Measurements from ENCODE around the gene CTNND2. TPM values are rescaled to one million over a fixed set of nuclear protein-coding genes. Genes with fewer than 3 reads are reported as not detected.

The CTNND2 gene
- total RNA-seq, 1 donor from 2014 or later: 18.4 TPM

- intact Hi-C loops (cut with micrococcal nuclease): no loop called here
- no peak overlapping the region for H3K27ac ChIP-seq (replicated peaks)
- TF ChIP-seq CTCF (IDR thresholded peaks at IDR 0.05; ENCODE audit: borderline replicate concordance): no peak
Measured at GRCh38 chr5:11898787-11899186, 5.5 kb downstream of the CTNND2 start.

DNA sequence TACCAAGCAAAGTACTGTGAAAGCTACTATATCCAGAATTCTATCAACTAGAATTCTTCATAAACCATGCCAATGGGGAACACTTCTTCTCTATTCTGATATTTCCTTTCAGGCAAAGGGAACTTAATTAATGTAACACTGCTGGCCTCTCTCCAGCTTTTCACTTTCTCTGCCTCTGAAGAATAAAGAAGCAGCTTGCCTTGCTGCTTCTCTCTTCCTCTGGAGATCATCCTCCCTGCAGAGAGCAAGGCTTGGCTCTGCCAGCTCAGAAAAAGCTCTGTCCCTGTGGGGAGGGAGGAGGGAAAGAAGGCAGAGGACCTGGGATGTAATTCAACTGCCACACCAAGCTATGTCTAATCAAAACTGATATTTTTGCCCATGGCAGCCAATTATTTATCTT is 6.5 kb downstream of the CTNND2 start:
- Histone ChIP-seq H3K9me3 (replicated peaks) (peaks cover 23% of the 10 kb centered on the region), H3K27ac (replicated peaks) (no peak overlapping the region)
- no peak for DNase-seq

More at GRCh38 chr5:11898787-11899186, 5.5 kb downstream of the CTNND2 start:
- no peaks in the 10 kb centered on the region for H3K36me3 ChIP-seq
- H3K4me1 ChIP-seq: peaks cover 8% of the 10 kb centered on the region
- peaks cover 23% of the 10 kb centered on the region for H3K9me3 ChIP-seq (replicated peaks)
- H3K4me3 ChIP-seq: no peak overlapping the region
- H3K27me3 ChIP-seq (ENCODE audit: low read depth): peaks cover 40% of the 10 kb centered on the region
- no peak for DNase-seq

DNA sequence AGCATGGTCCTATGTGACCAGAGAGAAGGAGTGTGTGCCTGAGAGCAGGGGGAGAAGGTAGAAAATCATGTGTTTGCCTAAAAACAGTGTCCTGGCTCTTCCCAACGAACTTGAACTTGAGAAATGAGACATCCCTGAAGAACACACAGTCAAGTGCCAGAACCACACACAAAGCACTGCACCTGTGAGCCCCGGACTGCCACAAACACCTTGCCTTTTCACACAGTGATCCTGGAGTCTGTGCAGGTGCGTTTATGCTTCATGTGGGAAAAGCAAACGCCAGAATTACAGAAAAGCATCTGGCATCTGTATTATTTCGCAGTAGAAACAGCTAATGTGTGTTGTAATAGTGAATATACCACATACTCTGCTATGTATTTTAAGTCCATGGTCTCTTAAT is 9.3 kb downstream of the CTNND2 start:
- intact Hi-C loops (cut with micrococcal nuclease): no loop called here

More for the DNA sequence above, 6.5 kb downstream of the CTNND2 start:
- TF ChIP-seq CTCF (IDR thresholded peaks at IDR 0.05; ENCODE audit: borderline replicate concordance): no peak
- intact Hi-C loops (cut with micrococcal nuclease): no loop called here
- no peaks in the 10 kb centered on the region for H3K36me3 ChIP-seq
- H3K4me3 ChIP-seq: no peak overlapping the region
- H3K4me1 ChIP-seq: no peaks in the 10 kb centered on the region
- H3K27me3 ChIP-seq (ENCODE audit: low read depth): peaks cover 30% of the 10 kb centered on the region

DNA sequence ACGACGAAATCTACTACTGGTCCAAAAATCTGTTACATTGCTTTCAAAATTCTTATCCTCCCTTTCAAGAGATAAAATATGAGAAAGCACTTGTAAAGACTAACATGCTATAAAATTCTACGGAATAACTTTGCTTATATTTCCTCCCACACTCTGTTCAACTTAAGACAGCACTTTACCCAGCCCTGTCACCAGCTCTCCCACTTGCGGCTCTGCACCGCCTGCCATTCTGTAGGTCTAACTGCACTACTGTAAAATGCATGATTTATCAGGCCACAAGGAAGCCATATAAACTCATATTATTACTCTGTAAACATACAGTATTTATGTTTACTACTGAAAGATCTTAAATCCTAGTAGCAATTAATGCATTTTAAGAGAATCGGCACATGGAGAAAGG is 11.4 kb downstream of the CTNND2 start:
- no peak for DNase-seq
- Histone ChIP-seq H3K36me3 (no peaks in the 10 kb centered on the region), H3K9me3 (replicated peaks) (peaks cover 21% of the 10 kb centered on the region), H3K27ac (replicated peaks) (no peak overlapping the region), H3K27me3 (ENCODE audit: low read depth) (no peaks in the 10 kb centered on the region), H3K4me1 (no peaks in the 10 kb centered on the region), H3K4me3 (no peak overlapping the region)
- intact Hi-C loops (cut with micrococcal nuclease): no loop called here
- TF ChIP-seq CTCF (IDR thresholded peaks at IDR 0.05; ENCODE audit: borderline replicate concordance): no peak

More for the DNA sequence above, 9.3 kb downstream of the CTNND2 start:
- DNase-seq: no peak
- Histone ChIP-seq H3K9me3 (replicated peaks) (peaks cover 23% of the 10 kb centered on the region), H3K4me3 (no peak overlapping the region), H3K4me1 (no peaks in the 10 kb centered on the region), H3K27me3 (ENCODE audit: low read depth) (peaks cover 5% of the 10 kb centered on the region), H3K27ac (replicated peaks) (no peak overlapping the region), H3K36me3 (no peaks in the 10 kb centered on the region)
- TF ChIP-seq CTCF (IDR thresholded peaks at IDR 0.05; ENCODE audit: borderline replicate concordance): no peak

- DNase-seq: no peak
- no peak for TF ChIP-seq CTCF (IDR thresholded peaks at IDR 0.05; ENCODE audit: borderline replicate concordance)
- Histone ChIP-seq H3K4me1 (no peaks in the 10 kb centered on the region), H3K9me3 (replicated peaks) (peaks cover under 1% of the 10 kb centered on the region), H3K27ac (replicated peaks) (no peak overlapping the region), H3K4me3 (no peak overlapping the region), H3K27me3 (ENCODE audit: low read depth) (no peaks in the 10 kb centered on the region), H3K36me3 (no peaks in the 10 kb centered on the region)
- intact Hi-C loops (cut with micrococcal nuclease): no loop called here
Measured at GRCh38 chr5:11890777-11891176, 13.5 kb downstream of the CTNND2 start.

GRCh38 chr5:11888221-11888620 is 16.0 kb downstream of the CTNND2 start:
- Histone ChIP-seq H3K4me1 (no peaks in the 10 kb centered on the region), H3K36me3 (no peaks in the 10 kb centered on the region), H3K27ac (replicated peaks) (no peak overlapping the region), H3K4me3 (no peak overlapping the region), H3K9me3 (replicated peaks) (peaks cover 4% of the 10 kb centered on the region), H3K27me3 (ENCODE audit: low read depth) (no peaks in the 10 kb centered on the region)
- DNase-seq: no peak
- TF ChIP-seq CTCF (IDR thresholded peaks at IDR 0.05; ENCODE audit: borderline replicate concordance): no peak
- intact Hi-C loops (cut with micrococcal nuclease): no loop called here
